SK-N-SH (cell line): ENCODE measurements around the gene DSCAML1. TPM values are rescaled to one million over a fixed set of nuclear protein-coding genes. Genes with fewer than 3 reads are reported as not detected.

Source experiments
- CTCF ChIA-PET: fragments of 300-600, 350-600 bp; formaldehyde crosslinking; extraction: SDS; loops from one replicate; lab custom pipeline; 2021; lab: Yijun Ruan, JAX
- POLR2A ChIA-PET: fragments of 350-600 bp; sonication (Branson Sonifier 250); formaldehyde crosslinking; extraction: SDS; loops from one replicate; lab custom pipeline; 2020; ENCODE audit warnings: antibody characterized with exemption, inconsistent platforms; lab: Yijun Ruan, JAX
- DNase-seq: peaks from one replicate; pipeline ENCODE4 v3.0.0; 2012
- H2AFZ ChIP-seq: fragments of 200-600 bp; sonication (generic); 2 replicates; pipeline ENCODE4 v1.8.1; 2016; ENCODE audit warnings: antibody characterized with exemption, mild to moderate bottlenecking, low read depth
- H3F3A ChIP-seq: fragments of 200-600 bp; sonication (generic); replicated peaks from 2 replicates; pipeline ENCODE3; 2016; ENCODE audit warnings: antibody characterized with exemption, mild to moderate bottlenecking; ENCODE audit not compliant: insufficient read depth
- H3K27ac ChIP-seq, 2 experiments: fragments of 200-500 bp in 1 of 2; fragments of 200-600 bp in 1 of 2; sonication (Bioruptor generic) in 1 of 2; sonication (generic), shearing (Covaris generic) in 1 of 2; 2 replicates each; pipeline versions ENCODE4 v1.5.1 to v1.6.1; 2014 to 2016; ENCODE audit warnings: low read depth in 2 of 2, inconsistent platforms in 1 of 2, low read length in 1 of 2, mild to moderate bottlenecking in 1 of 2, mixed read lengths in 1 of 2
- H3K27me3 ChIP-seq: fragments of 200-600 bp; sonication (generic), shearing (Covaris generic); 2 replicates; pipeline ENCODE4 v1.6.1; 2016; ENCODE audit warnings: mixed run types; ENCODE audit not compliant: insufficient read depth
- H3K36me3 ChIP-seq, 2 experiments: fragments of 200-500 bp in 1 of 2; fragments of 200-600 bp in 1 of 2; sonication (Bioruptor generic) in 1 of 2; sonication (generic) in 1 of 2; replicated peaks in 1 of 2; 2 replicates each; pipeline versions ENCODE3 to v1.5.1; 2014 to 2016; ENCODE audit warnings: low read length in 1 of 2, mild to moderate bottlenecking in 1 of 2; ENCODE audit not compliant: insufficient read depth in 2 of 2, control insufficient read depth in 1 of 2
- H3K4me1 ChIP-seq, 2 experiments: fragments of 200-500 bp in 1 of 2; fragments of 200-600 bp in 1 of 2; sonication (Bioruptor generic) in 1 of 2; sonication (generic), shearing (Covaris generic) in 1 of 2; 2 replicates each; pipeline versions ENCODE4 v1.5.1 to v1.6.1; 2014 to 2016; ENCODE audit warnings: low read depth in 1 of 2, low read length in 1 of 2, mixed run types in 1 of 2; ENCODE audit not compliant: insufficient read depth in 2 of 2, control insufficient read depth in 1 of 2
- H3K4me2 ChIP-seq: fragments of 200-600 bp; sonication (generic), shearing (Covaris generic); 2 replicates; pipeline ENCODE4 v1.6.1; 2017; ENCODE audit warnings: mixed run types
- H3K4me3 ChIP-seq, 2 experiments: fragments of 200-500 bp in 1 of 2; fragments of 200-600 bp in 1 of 2; sonication (Bioruptor generic) in 1 of 2; sonication (generic), shearing (Covaris generic) in 1 of 2; 2 replicates each; pipeline versions ENCODE4 v1.5.1 to v1.8.1; 2014 to 2016; ENCODE audit warnings: low read depth in 2 of 2, inconsistent platforms in 1 of 2, low read length in 1 of 2, mild to moderate bottlenecking in 1 of 2, mixed read lengths in 1 of 2, moderate library complexity in 1 of 2
- H3K79me2 ChIP-seq: fragments of 200-600 bp; sonication (generic); 2 replicates; pipeline ENCODE4 v1.8.1; 2017; ENCODE audit warnings: mild to moderate bottlenecking; ENCODE audit not compliant: insufficient read depth
- H3K9ac ChIP-seq: fragments of 200-600 bp; sonication (generic); 2 replicates; pipeline ENCODE4 v1.6.1; 2017; ENCODE audit warnings: mixed run types
- H3K9me2 ChIP-seq: fragments of 200-600 bp; sonication (generic); 2 replicates; pipeline ENCODE4 v1.6.1; 2017; ENCODE audit warnings: mixed run types
- H3K9me3 ChIP-seq: fragments of 200-600 bp; sonication (generic); 2 replicates; pipeline ENCODE4 v1.6.1; 2017; ENCODE audit warnings: mixed run types, mild to moderate bottlenecking, moderate library complexity
- H4K20me1 ChIP-seq: fragments of 200-600 bp; sonication (generic); 2 replicates; pipeline ENCODE4 v1.6.1; 2017; ENCODE audit warnings: mild to moderate bottlenecking, mixed run types; ENCODE audit not compliant: insufficient read depth
- GABPA ChIP-seq: IDR thresholded peaks from 2 replicates; pipeline ENCODE4 v1.4.0; 2012; ENCODE audit warnings: low read depth, mild to moderate bottlenecking
- JUND ChIP-seq: IDR thresholded peaks from 2 replicates; pipeline ENCODE4 v1.4.0; 2012
- MAX ChIP-seq: IDR thresholded peaks from 2 replicates; pipeline ENCODE4 v1.4.0; 2012; ENCODE audit warnings: low read depth
- NRF1 ChIP-seq: IDR thresholded peaks from 2 replicates; pipeline ENCODE4 v1.6.1; 2012; ENCODE audit warnings: low read depth, mild to moderate bottlenecking, low read length
- RAD21 ChIP-seq: IDR thresholded peaks from 2 replicates; pipeline ENCODE4 v1.6.1; 2012; ENCODE audit warnings: mild to moderate bottlenecking, low read length
- RCOR1 ChIP-seq: fragments of 150-350 bp; IDR thresholded peaks from 2 replicates; pipeline ENCODE4 v1.6.1; 2017; ENCODE audit warnings: antibody characterized with exemption, low read length
- REST ChIP-seq: IDR thresholded peaks from 2 replicates; pipeline ENCODE4 v1.6.1; 2012; ENCODE audit warnings: mild to moderate bottlenecking, low read depth, low read length, moderate library complexity
- SIN3A ChIP-seq: IDR thresholded peaks from 2 replicates; pipeline ENCODE4 v1.6.1; 2012; ENCODE audit warnings: low read depth, mild to moderate bottlenecking, low read length, moderate library complexity, borderline replicate concordance
- SMC3 ChIP-seq: IDR thresholded peaks from 2 replicates; pipeline ENCODE4 v1.6.1; 2012; ENCODE audit warnings: low read depth, low read length, improper control_type of control experiment
- TAF1 ChIP-seq: IDR thresholded peaks from 2 replicates; pipeline ENCODE4 v1.6.1; 2012; ENCODE audit warnings: low read depth, mild to moderate bottlenecking, low read length, moderate library complexity, borderline replicate concordance
- USF2 ChIP-seq: fragments of 150-350 bp; IDR thresholded peaks from 2 replicates; pipeline ENCODE4 v1.6.1; 2017; ENCODE audit warnings: antibody characterized with exemption, low read length, low read depth, borderline replicate concordance
- WGBS: methylation state at CpG from one replicate; pipeline ENCODE4 v1.1.6; 2017; ENCODE audit warnings: low lambda C conversion rate; 5-methylcytosine and 5-hydroxymethylcytosine counted together
- polyA plus RNA-seq, 3 experiments: library from polyadenylated mRNA; depleted of rRNA; stranded (reverse); fragments of >200 nt; gene quantifications; 2 replicates each; pipeline ENCODE4 v1.2.3, GENCODE V29; 2012

DSCAML1 gene
- polyA plus RNA-seq, 1 of the 3 experiments (the other 2 are of a cell fraction) = not detected

- TF ChIP-seq USF2 = no peak
- TF ChIP-seq, all 33 proteins: peak for 0
Observed at GRCh38 chr11:117612177-117612576, 184.8 kb downstream of the DSCAML1 start (continued).

GRCh38 chr11:117610901-117611300 is 186.1 kb downstream of the DSCAML1 start:
- H3K4me2 ChIP-seq = no peak overlapping the region
- CTCF ChIA-PET = interaction anchor here (1.0 to 1.3 kb wide), 3 partner anchors 10 to 185 kb away, joined by 3 to 5 read pairs (median 5); no protein-coding TSS in a partner anchor
- H3K9ac ChIP-seq = no peak overlapping the region
- H3K27me3 ChIP-seq = no peaks in the 10 kb centered on the region
- no peaks in the 10 kb centered on the region for H3K79me2 ChIP-seq
- no peak overlapping the region for H3K4me3 ChIP-seq
- H4K20me1 ChIP-seq = no peaks in the 10 kb centered on the region
- H3K36me3 ChIP-seq = no peaks in the 10 kb centered on the region
- H2AFZ ChIP-seq = no peak overlapping the region
- H3K9me3 ChIP-seq = no peaks in the 10 kb centered on the region
- POLR2A ChIA-PET = no interaction called here
- H3K27ac ChIP-seq = no peak overlapping the region
- 48% methylated on average over 4 of the region's 4 CpGs for WGBS
- H3K9me2 ChIP-seq = no peaks in the 10 kb centered on the region
- H3K4me1 ChIP-seq = no peaks in the 10 kb centered on the region; a peak in 1 of 4 replicates
- no peaks in the 10 kb centered on the region for H3F3A ChIP-seq
- TF ChIP-seq SMC3 = no peak
- no peak for TF ChIP-seq RCOR1
- TF ChIP-seq GABPA = no peak
- TF ChIP-seq RAD21 = no peak
- DNase-seq = no peak

- Histone ChIP-seq H3K27ac (no peak overlapping the region), H3K9me3 (no peaks in the 10 kb centered on the region), H3K79me2 (no peaks in the 10 kb centered on the region), H3K9me2 (no peaks in the 10 kb centered on the region), H3K27me3 (no peaks in the 10 kb centered on the region), H3K4me2 (no peak overlapping the region), H2AFZ (no peak overlapping the region), H3K9ac (no peak overlapping the region), H3K4me3 (no peak overlapping the region; a peak in 1 of 4 replicates), H3K36me3 (no peaks in the 10 kb centered on the region), H4K20me1 (no peaks in the 10 kb centered on the region), H3K4me1 (no peaks in the 10 kb centered on the region; a peak in 1 of 4 replicates), H3F3A (no peaks in the 10 kb centered on the region)
- 25% methylated on average over 4 of the region's 4 CpGs for WGBS
- ChIA-PET CTCF (interaction anchor here (0.8 to 1.6 kb wide), 4 partner anchors 9 to 198 kb away, joined by 3 to 5 read pairs (median 4); no protein-coding TSS in a partner anchor), POLR2A (no interaction called here)
- DNase-seq = no peak
- no peak for TF ChIP-seq MAX
- no peak for TF ChIP-seq REST
- TF ChIP-seq TAF1 = no peak
- TF ChIP-seq JUND = no peak
- TF ChIP-seq NRF1 = no peak
- no peak for TF ChIP-seq SIN3A
Observed at GRCh38 chr11:117610045-117610444, 187.0 kb downstream of the DSCAML1 start.
